Measurements from ENCODE around the gene STPG1.

STPG1 gene

DNA sequence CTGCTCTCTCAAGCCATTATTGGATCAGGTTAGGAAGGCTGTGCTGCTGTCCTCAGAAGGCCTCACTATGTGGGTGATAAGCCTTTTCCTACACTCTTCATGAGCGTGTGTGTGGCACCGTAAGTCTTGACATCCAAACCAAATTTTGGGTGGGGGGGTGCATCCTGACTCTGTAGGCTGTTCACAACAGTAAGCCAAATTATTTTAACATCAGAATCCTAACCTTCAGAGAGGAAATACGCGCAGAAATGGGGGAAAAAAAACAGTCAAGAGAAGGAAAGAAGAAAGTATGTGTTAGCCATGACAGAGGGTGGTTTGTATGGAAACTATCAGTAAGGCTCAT, 21.0 kb downstream of the STPG1 start:
- no peak for DNase-seq

- peak; percentile 73 to 76 for DNase-seq
Measured at GRCh38 chr1:24391882-24392603, 21.5 kb downstream of the STPG1 start.

GRCh38 chr1:24390924-24391782, 22.4 kb downstream of the STPG1 start:
- peak; percentile 69 to 71 for DNase-seq

DNA sequence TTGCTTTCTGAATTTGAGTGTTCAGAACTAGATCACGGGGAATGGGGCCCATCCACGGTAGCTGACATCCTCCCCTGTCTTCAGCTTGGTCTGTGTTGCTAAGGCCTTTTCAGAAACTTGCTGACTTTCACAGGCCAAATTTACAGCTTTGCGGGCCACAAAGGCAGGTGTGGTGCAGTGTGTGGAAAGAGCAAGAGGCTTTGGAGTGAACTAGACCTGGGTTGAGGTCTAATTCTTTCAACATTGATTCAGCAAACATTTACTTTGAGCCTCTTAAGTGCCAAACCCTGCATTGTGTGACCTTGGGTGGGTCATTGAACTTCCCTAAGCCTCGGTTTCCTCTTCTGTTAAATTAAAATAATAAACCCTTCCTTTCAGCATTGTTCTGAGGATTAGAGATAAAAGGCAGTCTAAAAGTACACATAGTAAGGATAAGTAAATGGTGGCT, 24.3 kb downstream of the STPG1 start:
- no peak for DNase-seq

- no peak for DNase-seq
Measured at GRCh38 chr1:24388331-24388885, 25.2 kb downstream of the STPG1 start.

DNA sequence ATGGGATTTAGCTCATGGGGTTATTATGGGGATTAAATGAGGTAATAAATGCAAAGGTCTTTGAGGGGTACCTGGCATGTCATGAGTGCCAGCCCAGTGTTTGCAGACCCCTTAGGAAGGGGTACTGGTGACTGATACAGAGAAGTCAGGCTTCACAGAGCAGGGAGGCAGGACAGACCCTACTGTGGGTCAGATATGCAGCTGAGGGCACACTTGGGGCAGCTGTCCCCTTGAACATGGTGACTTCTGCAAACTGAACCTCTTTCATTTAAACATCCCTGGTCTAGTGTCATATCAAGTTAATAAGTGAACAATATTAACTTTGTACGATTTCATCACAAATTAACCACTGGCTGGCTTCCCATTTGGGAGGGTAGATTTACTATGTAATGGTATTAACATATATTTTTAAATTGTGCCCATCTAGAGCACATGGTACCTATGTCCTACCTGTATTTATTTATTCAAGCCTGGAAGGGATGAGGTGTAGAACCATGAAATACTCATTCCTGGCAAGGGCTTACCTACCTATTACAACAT, 25.9 kb downstream of the STPG1 start:
- no peak for DNase-seq

- no peak for DNase-seq
Measured at GRCh38 chr1:24386931-24387330, 26.7 kb downstream of the STPG1 start.

- DNase-seq, result no peak
Measured at GRCh38 chr1:24386241-24386640, 27.3 kb downstream of the STPG1 start.

DNA sequence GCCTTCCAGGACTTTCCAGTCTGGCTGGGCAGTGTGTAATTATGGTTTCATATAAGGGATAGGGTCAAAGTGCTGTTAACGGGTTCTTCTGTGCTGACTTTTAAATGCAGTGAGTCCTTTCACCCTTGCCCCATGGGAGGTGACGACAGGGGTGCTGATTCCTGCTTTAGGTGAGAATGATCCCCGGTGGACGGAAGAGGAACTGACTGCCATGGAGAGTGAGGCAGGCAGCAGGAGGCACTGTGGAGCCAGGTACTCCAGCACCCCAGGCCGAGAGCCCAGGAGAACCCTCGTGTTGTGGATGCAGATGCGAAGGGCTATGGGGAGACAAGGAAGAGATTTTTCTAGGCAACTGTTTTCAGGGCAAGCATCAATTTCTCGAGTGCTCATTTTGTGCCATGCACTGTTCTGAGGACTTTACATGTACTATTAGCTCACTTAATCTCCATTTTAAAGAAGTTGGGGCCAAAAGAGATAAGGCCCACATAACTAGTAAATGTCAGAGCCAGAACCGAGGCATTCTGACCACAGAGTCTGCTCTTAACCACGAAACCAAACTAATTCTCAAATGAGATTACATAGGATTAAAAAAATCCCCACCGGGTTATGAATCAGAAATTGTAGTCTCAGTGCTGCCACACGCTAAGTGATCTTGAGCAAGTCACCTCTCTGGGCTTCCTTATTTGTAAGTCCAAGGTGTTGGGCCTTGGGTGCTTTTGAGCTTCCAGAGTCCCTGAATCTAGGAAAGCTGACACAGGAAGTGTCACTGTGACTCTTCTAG, 28.2 kb downstream of the STPG1 start:
- DNase-seq, result peak; percentile 41 to 42

DNA sequence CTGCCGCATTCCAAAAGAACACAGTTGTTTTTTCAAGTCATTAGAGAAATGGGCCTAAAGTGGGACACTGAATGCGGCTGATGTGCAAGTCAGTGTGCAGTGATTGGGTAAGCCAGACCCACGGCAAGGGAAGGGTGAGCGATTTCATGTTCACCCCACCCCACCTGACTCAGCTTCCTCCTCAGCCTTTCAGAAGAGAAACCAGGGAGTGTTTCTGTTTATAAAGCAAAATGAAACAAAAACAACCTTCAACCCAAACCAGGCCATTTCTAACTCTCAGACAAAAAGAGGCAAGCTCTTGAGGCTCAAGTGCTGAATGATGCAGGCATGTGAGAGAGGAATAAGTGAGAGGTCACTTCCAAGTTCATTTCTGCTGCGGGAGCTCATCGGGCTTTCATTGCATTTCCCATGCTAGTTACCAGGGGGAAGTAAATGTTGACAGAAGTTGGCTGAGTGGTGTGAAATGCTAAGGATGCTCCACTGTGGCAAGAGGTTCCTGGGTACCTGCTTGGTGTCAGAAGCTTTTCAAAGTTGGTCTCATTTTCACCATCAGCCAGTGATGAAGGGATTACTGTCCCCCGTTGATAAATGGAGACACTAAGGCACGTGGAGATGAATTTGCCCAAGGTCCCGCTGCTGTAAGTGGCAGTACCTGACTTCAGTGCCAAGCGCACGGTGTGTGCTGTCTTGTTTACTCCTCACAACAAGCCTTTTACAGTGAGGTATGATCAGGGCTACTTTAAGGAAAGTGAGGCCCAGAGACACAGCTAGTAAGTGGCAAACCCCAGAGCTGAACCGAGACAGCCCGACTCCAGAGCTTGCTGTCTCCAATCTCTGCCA, 29.1 kb downstream of the STPG1 start:
- peak; percentile 37 to 46 for DNase-seq

- DNase-seq, result no peak
Measured at GRCh38 chr1:24383381-24383940, 30.1 kb downstream of the STPG1 start.

- no peak for DNase-seq
Measured at GRCh38 chr1:24382165-24382577, 31.4 kb downstream of the STPG1 start.

DNA sequence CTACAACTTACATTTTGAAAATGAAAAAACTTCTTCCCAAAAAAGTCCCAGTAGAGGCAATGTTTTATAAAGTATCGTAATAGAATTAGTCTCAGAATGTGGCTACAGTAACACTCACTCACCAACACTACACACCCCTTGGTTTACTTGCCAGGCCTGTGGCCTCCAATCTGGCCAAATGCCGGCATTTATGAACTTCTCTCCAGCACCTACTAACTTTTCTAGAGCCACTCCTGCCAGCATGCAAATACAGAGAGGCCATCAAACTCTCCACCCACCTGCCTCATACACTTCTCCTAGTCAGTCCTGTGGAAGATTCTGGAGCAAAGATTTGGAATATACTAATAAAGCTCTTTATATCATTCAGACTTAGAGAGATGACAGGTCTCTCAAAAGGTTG, 32.3 kb downstream of the STPG1 start:
- DNase-seq, result no peak

- DNase-seq, result no peak
Measured at GRCh38 chr1:24380508-24380907, 33.1 kb downstream of the STPG1 start.

GRCh38 chr1:24379733-24380315, 33.8 kb downstream of the STPG1 start:
- DNase-seq, result no peak

- no peak for DNase-seq
Measured at GRCh38 chr1:24374891-24375786, 38.4 kb downstream of the STPG1 start.

GRCh38 chr1:24373710-24374109, 39.9 kb downstream of the STPG1 start:
- DNase-seq, result no peak

DNA sequence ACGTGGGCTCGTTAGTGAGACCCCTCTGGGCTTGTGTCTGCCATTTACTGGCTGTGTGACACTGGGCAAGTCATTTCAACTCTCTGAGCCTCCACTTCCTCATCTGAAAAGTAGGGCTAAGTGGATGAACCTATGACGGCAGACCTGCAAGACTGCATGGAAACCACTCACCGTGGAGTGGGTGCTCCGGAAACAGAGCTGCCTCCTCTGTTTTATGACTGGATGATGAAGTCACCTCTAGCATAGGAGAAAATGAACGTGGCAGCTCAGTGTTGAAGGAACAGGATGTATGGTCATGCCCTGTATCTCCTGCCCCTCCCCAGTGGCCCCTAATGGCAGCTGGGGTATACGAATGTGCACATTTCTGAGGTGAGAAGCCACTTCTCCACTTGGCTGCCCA, 40.5 kb downstream of the STPG1 start:
- DNase-seq, result no peak

DNA sequence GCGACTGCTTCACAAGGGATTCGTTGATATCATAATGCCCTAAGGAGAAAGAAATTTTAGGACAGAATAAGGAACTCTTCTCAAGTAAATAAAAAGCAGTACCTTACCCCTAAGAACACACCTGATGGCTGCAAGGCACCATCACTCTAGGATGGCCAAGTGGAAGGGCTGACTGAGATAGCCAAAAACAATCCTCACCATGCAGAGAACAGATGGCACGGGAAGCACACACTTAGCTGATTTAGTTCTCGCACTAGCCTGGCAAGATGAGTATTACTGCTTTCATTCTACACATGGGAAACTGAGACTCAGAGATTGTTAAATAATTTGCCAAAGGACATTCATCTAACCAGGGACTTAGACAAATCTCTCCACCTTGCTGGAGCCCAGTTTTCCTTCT, 43.8 kb downstream of the STPG1 start:
- DNase-seq, result no peak

GRCh38 chr1:24369199-24369598, 44.4 kb downstream of the STPG1 start:
- DNase-seq, result no peak
